ENCODE measurements around the gene ELL. TPM values are rescaled to one million over a fixed set of nuclear protein-coding genes. Genes with fewer than 3 reads are reported as not detected.
A peak's percentile ranks its signal among the peaks of the same experiment; 100 is the strongest.

The ELL gene
- total RNA-seq, 1 experiment from 2014 or later = 17.0 TPM

- Histone ChIP-seq H4K20me1 (ENCODE audit: control insufficient read depth, insufficient read depth, insufficient read length) (peaks cover 2% of the 10 kb centered on the region), H3K79me2 (ENCODE audit: insufficient read depth, low read length) (no peaks in the 10 kb centered on the region), H3K4ac (ENCODE audit: low read depth, low read length) (no peak overlapping the region), H3K23me2 (ENCODE audit: insufficient read length, low read depth, low read length, poor library complexity, severe bottlenecking) (peaks cover 10% of the 10 kb centered on the region), H3K23ac (ENCODE audit: insufficient read length, low read depth, low read length) (no peak overlapping the region), H3K56ac (ENCODE audit: insufficient read length, low read depth, low read length) (no peak overlapping the region), H4K91ac (ENCODE audit: insufficient read length, low read depth, low read length) (no peak overlapping the region), H3K27me3 (ENCODE audit: insufficient read depth, low read length) (no peaks in the 10 kb centered on the region), H2BK15ac (ENCODE audit: low read depth, low read length) (no peak overlapping the region), H2BK5ac (ENCODE audit: insufficient read length, low read length) (no peak overlapping the region), H3K14ac (ENCODE audit: insufficient read depth, low read length) (no peak overlapping the region), H2AFZ (ENCODE audit: low read length) (no peak overlapping the region), H3K9ac (ENCODE audit: extremely low read depth, insufficient read length, low read length) (no peak overlapping the region), H2BK20ac (ENCODE audit: low read depth, low read length, poor library complexity, severe bottlenecking) (no peak overlapping the region), H2AK5ac (ENCODE audit: insufficient read length, low read length) (no peak overlapping the region), H3K27ac (ENCODE audit: insufficient read length, low read depth, low read length) (no peak overlapping the region), H3K79me1 (ENCODE audit: insufficient read depth, low read depth, low read length, poor library complexity, severe bottlenecking) (no peaks in the 10 kb centered on the region), H3T11ph (ENCODE audit: low read length) (no peak overlapping the region), H4K5ac (ENCODE audit: insufficient read length, low read depth, low read length) (no peak overlapping the region), H3K18ac (ENCODE audit: insufficient read length, low read depth, low read length) (no peak overlapping the region), H3K4me1 (ENCODE audit: insufficient read depth, low read length) (peaks cover 7% of the 10 kb centered on the region; the same call in 1 of the 2 replicates), H3K4me2 (ENCODE audit: insufficient read depth, insufficient read length, low read length) (no peak overlapping the region), H2BK12ac (ENCODE audit: insufficient read length, low read depth, low read length) (no peak overlapping the region), H3K9me3 (ENCODE audit: control insufficient read depth, low read depth, low read length) (no peaks in the 10 kb centered on the region), H2BK120ac (ENCODE audit: low read depth, low read length, poor library complexity, severe bottlenecking) (no peak overlapping the region), H4K8ac (replicated peaks; ENCODE audit: insufficient read length, low read depth, low read length) (no peak overlapping the region)
- Mint-ChIP-seq H3K4me3 (peak overlapping the region in 1 of 2 experiments; percentile 55; a peak in 2 of 5 replicates), H3K4me1 (peaks cover 23 to 28% of the 10 kb centered on the region in 2 experiments), H3K27ac (peak overlapping the region; percentile 71 to 89 (median 88); a peak in 4 of 7 replicates), H3K9me3 (peaks cover 3% of the 10 kb centered on the region in 2 experiments; a peak in 4 of 5 replicates), H3K36me3 (ENCODE audit: insufficient read depth in 1 of 3, low read depth in 3 of 3) (peaks cover 7 to 27% (median 21%) of the 10 kb centered on the region in 3 experiments; a peak in 6 of 7 replicates), H3K27me3 (ENCODE audit: low read depth) (peaks cover 3% of the 10 kb centered on the region)
- no peak for DNase-seq
- WGBS (ENCODE audit: extremely low coverage, insufficient read length, low lambda C conversion rate) = no CpG with 5 or more reads among the region's 9 CpGs
- TF ChIP-seq CTCF (conservative IDR thresholded peaks at IDR 0.05) = no peak
Observed at GRCh38 chr19:18439910-18440237, 82.0 kb downstream of the ELL start.
